Heart left ventricle (tissue), 13 donors: Measurements from ENCODE around the gene JDP2.

Experiments
- CTCF ChIP-seq, 12 donors: fragments of 200-600 bp; sonication (generic) in 4 of 12; IDR thresholded peaks; one replicate each; pipeline versions ENCODE4 v1.5.0 to v1.8.0; 2018 to 2022; ENCODE audit warnings: antibody characterized with exemption in 12 of 12, mild to moderate bottlenecking in 5 of 12
- POLR2A ChIP-seq, 2 donors: fragments of 450-650 bp; IDR thresholded peaks; one replicate each; pipeline ENCODE4 v1.6.1; 2017; ENCODE audit warnings: antibody characterized with exemption in 2 of 2, mild to moderate bottlenecking in 2 of 2, moderate library complexity in 2 of 2
- donor health status: ischemic (EF 13 %, LVEDD 7.1; RV severe dilation, severe dysfunction).
- donor health status: DM: no; HTN: yes; CAD: no.
- donor health status: DM: no; HTN: no; CAD: no.
- donor health status: ischemic (EF 25% LVEDD 6.9; RV normal size, moderate dysfunction).
- donor health status: ischemic (EF 25% LVEDD 5.7; RV mildly dilated, moderate dysfunction).
- donor health status: ischemic (EF 35%, LVEDD 5.7; RV mildly dilated, moderate dysfunction).
- donor health status: nonischemic (EF 11% LVEDD 7.7; RV severe dilation, severe dysfunction).
- donor health status: DM: yes; HTN: yes; CAD: no.
- donor health status: PGD.
- donor health status: ischemic (EF 29% LVEDD 5.4; RV normal size, mild dysfunction).
- donor health status: nonischemic (EF 23%, LVEDD 6.1; RV moderate dilation, normal function).

DNA sequence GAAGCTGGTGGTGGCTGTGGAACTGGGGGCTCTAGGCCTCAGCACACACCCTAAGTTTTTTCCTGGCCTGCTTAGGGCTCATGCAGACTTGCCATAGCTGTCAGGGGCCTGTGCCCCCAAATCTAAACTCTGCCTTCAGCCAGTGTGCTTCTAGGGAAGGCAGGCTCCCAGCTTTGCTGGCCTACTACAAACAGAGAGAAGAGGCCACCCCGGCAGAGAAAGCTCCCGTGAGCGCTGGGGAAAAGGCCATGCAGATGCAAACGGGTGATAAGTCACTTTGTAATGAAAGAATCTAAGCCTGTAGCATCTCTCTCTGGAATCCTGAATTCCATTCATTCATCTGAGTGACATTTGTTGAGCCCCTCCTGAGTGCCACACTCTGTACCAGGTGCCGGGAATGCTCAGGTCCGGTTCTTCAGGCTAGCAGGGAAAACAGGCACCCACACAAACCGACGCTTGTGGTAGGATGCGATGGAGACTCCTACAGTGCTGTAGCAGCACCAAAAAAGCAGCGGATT is 29.9 kb downstream of the JDP2 start:
- TF ChIP-seq CTCF (IDR thresholded peaks at IDR 0.05) = no peak
- TF ChIP-seq POLR2A (IDR thresholded peaks at IDR 0.05) = no peak
